Right lobe of liver (tissue), 4 donors: ENCODE data around the gene SLC25A12.

Source experiments
- POLR2A ChIP-seq: fragments of 450-650 bp; IDR thresholded peaks from one replicate; pipeline ENCODE4 v1.6.1; 2017; ENCODE audit warnings: antibody characterized with exemption, mild to moderate bottlenecking
- TF ChIP-seq, protein P1 (sequence below), 4 donors: fragments of 200-600 bp in 3 of 4; fragments of 450-650 bp in 1 of 4; IDR thresholded peaks; one replicate each; pipeline versions ENCODE4 v1.5.1 to v1.8.0; 2016 to 2022; ENCODE audit warnings: antibody characterized with exemption in 4 of 4, mild to moderate bottlenecking in 2 of 4
- donor health status: DM: no; HTN: no; CAD: no.
- donor health status: DM: no; HTN: no; CAD: no.
- donor health status: DM: no; HTN: yes; CAD: no.

DNA sequence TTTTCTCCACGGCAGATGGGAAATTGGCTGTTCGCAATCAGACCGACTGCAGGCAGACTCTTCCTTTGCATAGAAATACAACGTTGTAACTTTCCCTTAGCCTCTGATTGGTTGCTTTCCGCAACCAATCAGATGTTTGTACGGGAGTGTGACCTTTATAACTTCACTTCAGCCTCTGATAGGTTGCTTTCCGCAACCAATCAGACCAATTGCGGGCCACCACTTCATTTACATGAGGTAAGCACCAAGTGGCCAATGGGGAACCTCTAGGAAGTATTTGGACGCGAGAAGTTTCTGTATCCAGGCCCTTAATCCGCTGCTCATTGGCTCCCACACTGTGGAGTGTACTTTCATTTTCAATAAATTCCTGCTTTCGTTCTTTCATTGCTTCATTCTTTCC, 19.1 kb downstream of the SLC25A12 start:
- TF ChIP-seq, protein P1, sequence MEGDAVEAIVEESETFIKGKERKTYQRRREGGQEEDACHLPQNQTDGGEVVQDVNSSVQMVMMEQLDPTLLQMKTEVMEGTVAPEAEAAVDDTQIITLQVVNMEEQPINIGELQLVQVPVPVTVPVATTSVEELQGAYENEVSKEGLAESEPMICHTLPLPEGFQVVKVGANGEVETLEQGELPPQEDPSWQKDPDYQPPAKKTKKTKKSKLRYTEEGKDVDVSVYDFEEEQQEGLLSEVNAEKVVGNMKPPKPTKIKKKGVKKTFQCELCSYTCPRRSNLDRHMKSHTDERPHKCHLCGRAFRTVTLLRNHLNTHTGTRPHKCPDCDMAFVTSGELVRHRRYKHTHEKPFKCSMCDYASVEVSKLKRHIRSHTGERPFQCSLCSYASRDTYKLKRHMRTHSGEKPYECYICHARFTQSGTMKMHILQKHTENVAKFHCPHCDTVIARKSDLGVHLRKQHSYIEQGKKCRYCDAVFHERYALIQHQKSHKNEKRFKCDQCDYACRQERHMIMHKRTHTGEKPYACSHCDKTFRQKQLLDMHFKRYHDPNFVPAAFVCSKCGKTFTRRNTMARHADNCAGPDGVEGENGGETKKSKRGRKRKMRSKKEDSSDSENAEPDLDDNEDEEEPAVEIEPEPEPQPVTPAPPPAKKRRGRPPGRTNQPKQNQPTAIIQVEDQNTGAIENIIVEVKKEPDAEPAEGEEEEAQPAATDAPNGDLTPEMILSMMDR (IDR thresholded peaks at IDR 0.05) = no peak
- no peak for TF ChIP-seq POLR2A
